Measurements from ENCODE around the gene CCNB3.
"Not testable (repeated sequence)": the region's sequence is repeated elsewhere in the genome, so short reads cannot be mapped to it uniquely, and the experiment has no call there.

CCNB3 gene

GRCh38 chrX:50204364-50204899 lies at the start of gene CCNB3:
Gene CCNB3 (plus strand): TSS chrX:50204765. CDS start chrX:50285164, 80,399 bp downstream.
- peak; percentile 47 to 78 for DNase-seq

DNA sequence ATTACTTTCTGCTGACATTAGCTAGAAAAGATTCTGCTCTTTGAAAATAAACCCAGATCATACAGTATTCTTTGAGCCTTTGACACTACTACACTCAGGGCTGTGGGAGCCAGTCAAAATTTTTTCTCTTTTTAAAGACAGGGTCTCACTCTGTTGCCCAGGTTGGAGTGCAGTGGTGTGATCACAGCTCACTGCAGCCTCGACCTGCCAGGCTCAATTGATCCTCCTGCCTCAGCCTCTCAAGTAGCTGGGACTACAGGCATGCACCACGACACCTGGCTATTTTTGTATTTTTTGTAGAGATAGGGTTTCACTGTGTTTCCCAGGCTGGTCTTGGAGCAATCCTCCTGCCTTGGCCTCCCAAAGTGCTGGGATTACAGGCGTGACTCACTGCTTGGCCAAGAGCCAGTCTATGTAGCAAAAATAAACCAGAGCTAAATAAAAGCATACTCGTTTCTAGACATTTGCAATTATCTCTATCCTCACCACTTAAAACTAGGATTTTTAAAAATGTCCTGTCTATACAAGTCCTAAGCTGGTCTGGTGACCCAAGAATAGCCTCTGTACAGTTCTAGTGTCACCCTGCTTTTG lies 46.9 kb upstream of the CCNB3 start:
- DNase-seq = no peak

DNA sequence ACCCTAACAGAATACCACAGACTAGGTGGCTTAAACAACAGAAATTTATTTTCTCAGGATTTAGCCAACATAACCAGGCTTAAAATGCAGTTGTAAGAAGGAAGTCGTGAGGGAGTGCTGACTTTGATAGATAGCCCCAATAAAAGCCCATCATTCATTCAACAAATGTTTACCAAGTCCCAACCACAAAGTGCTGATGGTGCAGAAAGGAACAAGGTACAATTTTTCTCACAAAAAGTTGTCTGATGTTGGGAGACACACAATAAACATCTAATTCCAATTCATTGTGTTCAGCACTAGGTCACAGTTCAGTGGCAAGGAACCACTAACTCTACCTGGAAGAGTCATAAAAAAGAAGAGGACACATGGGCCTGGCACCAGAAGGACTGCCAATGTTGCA lies 46.0 kb upstream of the CCNB3 start:
- no peak for DNase-seq

GRCh38 chrX:50161127-50161526 lies 43.4 kb upstream of the CCNB3 start:
- no peak for DNase-seq

- DNase-seq = no peak
Measured at GRCh38 chrX:50165727-50166126, 38.8 kb upstream of the CCNB3 start.

DNA sequence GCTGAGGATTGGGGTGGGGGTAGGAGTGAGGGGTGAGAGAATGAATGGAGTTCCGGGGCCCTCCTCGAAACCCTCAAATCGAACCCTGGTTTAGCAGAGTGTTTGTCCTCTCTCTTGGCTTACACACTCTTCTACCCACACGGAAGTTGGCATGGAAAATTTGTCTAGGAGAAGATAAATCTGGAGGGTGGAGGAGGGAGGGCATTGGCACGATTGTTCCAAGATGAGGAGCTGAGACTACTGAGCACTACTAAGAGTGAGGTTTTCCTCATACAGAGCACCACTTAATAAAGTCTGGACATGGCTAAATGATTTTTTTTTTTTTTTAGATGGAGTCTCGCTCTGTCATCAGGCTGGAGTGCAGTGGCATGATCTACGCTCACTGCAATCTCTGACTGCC lies 37.2 kb upstream of the CCNB3 start:
- no peak for DNase-seq

GRCh38 chrX:50168241-50168687 lies 36.3 kb upstream of the CCNB3 start:
- no peak for DNase-seq

DNA sequence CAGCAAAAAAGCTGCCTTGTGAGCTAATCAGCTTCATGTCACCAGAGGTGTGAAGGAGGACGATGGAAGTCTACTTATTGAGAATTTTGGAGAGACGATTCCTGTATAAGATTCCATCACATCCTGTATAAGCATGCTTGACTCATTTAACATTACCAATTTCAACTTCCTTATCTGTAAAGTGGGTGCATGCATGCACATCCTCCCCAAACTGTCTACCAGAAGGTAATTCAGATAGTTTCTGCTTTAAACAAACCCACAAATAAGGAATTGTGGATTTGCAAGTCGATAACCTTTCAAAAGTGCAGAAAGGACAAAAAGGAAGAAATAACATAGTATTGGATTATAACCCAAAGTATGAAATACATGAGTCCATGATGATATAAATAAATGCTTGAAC lies 34.8 kb upstream of the CCNB3 start:
- DNase-seq = no peak

DNA sequence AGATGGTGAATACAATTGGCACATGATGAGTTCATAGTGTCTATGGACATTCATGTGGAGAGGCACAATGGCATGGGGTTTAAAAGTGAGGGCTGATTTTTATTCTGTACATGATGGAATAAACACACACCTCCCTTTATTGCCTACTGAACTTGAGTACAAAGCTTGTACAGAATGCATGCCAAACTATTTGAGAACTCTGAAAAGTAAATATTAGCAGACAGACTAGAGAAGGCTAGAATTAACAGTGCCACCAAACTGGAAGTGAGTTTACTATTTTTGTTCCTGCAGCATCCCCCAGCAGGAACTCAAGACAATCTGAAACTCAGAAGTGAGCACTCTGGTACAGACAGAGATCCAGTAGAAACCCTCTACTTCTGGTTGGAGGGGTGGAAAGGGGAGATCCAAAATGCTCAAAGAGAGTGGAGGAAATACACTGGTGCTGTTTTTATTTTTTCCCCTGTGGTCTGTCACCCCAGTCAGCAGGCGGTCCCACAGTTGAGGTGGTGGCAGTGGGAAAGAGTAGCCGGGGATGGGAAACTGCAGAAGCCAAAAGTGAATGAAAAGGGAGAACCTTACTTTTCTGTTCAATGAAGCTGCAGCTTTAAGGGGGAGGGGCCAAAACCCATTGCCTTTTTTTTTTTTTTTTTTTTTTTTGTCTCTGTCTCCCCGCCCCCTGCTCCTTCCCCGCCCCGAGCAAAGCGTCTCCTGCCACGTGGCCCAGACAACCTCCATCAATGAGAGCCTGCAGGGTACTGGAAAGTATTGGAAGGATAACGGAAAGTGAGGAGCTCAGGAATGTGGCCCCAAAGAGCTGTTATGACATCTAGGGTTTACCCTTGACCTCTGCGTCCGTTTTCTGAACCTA lies 24.3 kb upstream of the CCNB3 start:
- DNase-seq = no peak

DNA sequence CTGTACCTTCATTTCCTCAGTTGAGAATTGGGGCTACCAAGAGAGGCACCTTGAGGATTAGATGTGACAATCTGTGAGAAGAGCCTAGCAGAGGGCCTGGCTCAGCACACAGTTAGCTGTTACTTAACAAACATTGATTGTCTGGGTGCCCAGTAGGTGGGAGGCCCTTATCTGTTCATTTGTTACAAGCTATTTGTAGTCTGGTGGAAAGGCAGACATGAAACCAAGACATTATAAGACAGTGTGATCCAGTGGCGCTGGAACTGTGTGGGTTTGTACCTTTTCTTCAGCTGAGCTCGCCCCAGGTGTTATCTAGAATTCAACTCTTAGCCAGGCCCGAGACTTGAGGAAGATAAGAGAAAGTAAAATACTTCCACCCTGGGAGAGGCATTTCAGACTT lies 20.7 kb upstream of the CCNB3 start:
- no peak for DNase-seq

DNA sequence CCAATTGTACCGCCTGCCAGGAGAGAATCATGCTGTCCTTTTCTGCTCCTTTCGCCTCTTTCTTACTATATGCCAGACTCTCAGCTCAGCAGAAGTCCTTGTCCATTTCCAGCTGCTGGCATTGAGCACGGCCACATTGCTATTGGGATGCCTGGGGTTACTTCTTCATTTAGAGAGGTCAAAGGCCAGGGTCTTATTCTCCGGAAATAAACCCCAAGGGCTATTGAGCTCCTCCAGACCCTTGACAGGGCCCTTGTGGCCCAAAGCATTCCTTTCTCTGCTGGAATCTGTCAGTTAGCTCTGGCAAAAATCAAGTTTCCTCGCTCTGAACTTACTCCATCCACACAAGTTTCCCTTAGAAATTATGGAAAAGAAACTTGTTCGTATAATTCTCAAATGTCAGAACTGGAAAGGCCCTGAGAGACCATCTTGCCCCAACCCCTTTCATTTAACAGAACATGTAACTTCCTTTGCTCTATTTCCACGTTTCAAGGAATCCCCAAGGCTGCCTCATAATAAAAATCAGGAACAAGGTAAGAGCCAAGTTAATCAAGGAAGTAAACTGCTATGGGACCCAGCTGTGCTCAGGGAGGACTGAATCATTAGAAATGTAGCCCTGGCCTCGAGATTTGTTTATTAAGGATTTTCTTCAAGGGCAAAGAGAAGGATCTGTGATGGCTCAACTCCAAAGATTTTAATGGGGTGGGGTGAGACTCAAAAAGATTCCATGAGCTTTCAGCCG lies 15.5 kb upstream of the CCNB3 start:
- DNase-seq = no peak

DNA sequence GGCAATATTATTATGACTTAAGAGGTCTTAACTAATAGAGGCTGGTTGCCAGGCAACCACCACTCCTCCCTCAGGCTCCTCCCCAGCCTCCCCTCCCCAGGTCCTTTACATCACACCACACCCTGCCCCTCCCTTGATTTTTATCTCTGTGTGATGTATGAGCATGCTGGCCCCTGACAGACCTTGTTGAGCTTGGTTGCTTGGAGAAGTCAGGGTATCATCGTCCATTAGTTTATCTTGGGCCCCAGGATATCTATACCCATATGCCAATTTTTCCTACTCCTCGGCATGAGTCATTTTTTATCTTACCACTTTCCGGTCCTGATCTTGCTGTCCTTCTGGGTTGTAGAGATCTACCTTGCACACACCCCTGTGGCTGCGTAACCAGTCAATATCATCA lies 6.2 kb upstream of the CCNB3 start:
- DNase-seq = no peak

GRCh38 chrX:50200907-50201306 lies 3.7 kb upstream of the CCNB3 start, which contains the start of gene AKAP4:
Gene AKAP4 (minus strand): TSS chrX:50201007. CDS start chrX:50200889, 118 bp downstream.
- no peak for DNase-seq

DNA sequence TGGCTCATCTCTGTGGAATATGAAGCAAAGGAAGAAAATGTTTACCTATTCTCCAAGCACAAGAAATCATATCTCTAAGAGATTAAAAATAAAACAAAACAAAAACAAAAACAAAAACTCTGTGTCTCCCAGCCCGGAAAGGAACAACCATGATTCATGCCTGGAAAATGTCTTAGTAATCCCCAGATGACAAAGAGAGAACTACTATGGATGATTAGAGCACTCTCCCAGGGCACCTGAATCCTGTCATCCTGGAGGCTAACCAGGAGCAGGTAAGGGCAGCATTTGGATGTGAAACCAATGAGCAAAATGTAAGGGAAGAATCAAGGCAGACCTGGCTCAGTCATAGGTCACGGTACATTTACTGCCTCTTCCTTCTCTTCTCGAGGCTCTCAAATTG lies 2.0 kb upstream of the CCNB3 start:
- no peak for DNase-seq

DNA sequence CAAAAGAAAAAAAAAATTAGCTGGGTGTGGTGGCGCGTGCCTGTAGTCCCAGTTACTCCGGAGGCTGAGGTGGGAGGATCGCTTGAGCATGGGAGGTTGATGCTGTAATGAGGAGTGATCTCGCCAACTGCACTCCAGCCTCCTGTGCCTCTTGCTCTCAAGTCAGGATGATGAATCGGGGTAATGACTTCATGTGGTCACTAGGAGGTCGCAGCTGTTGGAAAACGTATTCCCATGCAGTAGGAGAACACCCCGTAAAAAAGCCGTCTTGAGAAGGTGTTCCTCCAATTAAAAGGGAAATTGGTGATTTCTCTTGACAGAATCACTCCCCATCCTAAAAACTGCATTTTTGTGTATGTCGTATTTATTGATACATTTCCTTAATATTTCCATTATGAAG lies 2.2 kb downstream of the CCNB3 start:
- no peak for DNase-seq

DNA sequence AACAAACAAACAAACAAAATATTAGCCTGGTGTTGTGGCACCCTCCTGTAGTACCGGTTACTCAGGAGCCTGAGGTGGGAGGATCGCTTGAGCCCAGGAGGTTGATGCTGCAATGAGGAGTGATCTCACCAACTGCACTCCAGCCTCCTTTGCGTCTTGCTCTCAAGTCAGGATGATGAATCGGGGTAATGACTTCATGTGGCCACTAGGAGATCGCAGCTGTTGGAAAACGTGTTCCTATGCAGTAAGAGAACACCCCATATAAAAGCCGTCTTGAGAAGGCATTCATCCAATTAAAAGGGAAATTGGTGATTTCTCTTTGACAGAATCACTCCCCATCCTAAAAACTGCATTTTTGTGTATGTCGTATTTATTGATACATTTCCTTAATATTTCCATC lies 6.9 kb downstream of the CCNB3 start:
- peak in 1 of 2 experiments; percentile 7 for DNase-seq

- no peak for DNase-seq
Measured at GRCh38 chrX:50281253-50281652, 76.7 kb downstream of the CCNB3 start.

DNA sequence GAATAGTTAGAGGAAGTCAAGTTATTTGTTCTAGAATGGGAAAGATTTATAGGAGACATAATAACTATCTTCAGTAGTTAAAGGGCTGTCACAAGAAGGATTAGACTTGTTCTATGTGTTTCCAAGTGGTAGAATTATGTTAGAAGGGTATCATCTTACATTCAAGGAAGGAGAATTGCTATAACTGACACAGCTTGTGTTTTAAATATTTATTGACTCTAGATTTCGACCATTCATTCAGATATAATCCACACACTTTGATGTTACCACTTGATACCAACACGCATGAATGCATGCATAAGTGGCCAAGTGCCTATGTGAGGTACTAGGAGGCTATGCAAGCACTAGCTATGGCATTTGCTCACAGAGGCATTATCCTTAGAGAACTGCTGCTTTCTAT lies 122.7 kb downstream of the CCNB3 start:
- DNase-seq = no peak

DNA sequence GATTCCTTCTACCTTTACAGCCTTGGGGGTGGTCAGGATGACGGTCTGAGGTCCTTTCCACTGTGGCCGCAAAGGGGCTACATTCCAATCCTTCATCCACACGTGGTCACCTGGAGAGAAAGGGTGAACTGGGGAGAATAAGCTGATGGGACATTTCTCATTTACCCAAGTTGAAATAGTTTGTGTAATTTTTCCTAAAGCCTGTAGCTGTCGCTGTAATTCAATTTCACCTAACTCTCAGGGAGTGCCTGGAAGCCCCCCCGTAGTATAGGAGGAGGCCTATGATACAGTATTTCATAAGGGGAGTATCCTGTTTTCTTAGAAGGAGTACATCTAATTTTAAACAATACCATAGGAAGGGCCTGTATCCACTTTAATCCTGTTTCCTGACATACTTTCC lies 128.1 kb downstream of the CCNB3 start:
- not testable (repeated sequence) for DNase-seq

DNA sequence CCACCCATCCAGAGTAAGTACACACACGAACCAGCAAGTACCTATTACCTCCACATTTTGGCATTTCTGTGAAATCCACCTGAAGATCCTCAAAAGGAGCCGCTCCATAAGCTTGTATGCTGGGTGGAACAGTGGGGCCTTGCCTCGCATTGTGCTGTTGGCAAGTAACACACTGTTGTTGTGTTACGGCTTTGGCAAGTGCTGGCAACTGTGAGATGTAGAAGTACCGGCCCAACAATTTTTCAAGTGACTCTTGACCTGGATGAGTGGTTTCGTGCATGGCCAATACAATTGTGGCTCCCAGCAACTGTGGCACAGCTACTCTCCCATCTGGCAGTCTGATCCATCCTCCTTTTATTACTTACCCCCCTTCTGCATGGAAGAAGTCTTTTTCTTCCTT lies 128.7 kb downstream of the CCNB3 start:
- DNase-seq = no peak

DNA sequence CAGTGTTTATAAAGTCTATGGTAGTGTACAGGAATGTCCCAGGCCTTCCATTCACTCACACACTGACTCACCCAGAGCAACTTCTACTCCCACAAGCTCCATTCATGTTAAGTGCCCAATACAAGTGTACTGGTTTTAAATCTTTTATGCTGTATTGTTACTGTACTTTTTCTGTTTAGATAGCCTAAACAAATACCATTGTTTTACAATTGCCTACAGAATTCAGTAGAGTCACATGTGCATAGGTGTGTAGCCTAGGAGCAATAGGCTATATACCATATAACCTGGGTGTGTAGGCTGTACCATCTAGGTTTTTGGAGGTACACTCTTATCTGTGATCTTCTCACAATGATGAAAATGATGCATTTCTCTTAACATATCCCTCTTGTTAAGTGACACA lies 139.4 kb downstream of the CCNB3 start:
- no peak for DNase-seq

DNA sequence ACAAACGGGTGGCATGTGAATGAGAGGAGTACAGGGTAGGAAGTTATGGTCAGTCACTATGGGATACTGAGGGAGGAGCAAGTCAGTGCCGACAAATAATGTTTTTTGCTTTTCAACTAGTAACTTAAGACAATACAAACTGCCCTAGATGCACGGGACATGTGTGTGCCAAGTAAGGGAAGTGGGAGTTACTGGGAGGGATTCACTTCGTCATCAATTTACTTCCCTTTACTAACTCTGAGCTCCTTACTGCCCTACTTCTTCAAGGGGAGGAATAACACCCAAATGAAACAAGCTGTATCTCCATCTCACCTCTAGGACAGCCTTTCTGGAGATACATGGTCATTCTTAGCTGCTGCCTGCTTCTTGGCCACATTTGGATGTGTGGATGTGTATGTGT lies 168.4 kb downstream of the CCNB3 start:
- no peak for DNase-seq

GRCh38 chrX:50375481-50376267 lies 171.1 kb downstream of the CCNB3 start:
- DNase-seq = no peak
